A204.1 (cell line): Measurements from ENCODE around the gene RPS15.

ENCODE experiments used
- FAIRE-seq: peaks from 2 replicates; lab custom pipeline; 2012; peaks lifted over from hg19 to GRCh38; lab: Jason Lieb, UNC

Gene RPS15

DNA sequence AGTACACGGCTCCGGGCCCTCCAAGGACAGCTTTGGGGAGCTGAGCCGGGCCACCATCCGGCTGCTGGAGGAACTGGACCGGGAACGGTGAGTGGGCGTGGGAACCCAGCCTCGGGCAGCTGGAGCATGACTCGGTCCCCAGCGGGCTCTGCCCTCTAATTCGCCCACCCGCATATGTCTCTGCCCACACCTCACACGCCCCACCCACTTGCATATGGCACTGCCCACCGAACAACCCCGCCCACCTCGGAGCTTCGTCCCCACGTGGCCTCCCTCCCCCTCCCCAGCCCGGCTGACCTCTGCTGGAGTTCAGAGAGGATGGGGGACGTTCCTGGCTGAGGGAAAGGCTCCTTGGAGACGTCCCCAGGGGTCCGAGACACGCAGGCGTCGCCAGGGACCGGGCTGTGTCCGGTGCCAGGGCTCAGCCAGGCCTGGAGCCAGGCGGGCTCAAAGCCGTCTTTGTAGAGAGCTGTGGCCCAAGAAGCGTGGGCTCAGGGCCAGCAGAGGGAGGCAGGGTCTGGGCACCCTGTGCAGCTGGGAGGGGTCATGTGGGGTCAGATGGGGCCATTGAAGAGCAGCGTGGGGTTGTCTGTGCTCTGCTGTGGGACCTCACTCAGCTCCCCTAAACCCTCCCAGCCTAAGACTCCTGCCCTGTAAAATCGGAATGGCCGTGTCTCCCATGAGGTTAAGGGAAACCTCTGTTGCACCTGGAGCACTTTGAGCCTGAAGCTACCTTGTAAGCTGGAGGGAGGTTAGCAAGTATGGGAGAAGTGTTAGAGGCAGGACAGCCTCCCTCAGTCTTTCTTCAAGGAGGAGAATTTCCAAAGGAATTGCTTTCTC, 15.5 kb downstream of the RPS15 start:
- FAIRE-seq = no peak

DNA sequence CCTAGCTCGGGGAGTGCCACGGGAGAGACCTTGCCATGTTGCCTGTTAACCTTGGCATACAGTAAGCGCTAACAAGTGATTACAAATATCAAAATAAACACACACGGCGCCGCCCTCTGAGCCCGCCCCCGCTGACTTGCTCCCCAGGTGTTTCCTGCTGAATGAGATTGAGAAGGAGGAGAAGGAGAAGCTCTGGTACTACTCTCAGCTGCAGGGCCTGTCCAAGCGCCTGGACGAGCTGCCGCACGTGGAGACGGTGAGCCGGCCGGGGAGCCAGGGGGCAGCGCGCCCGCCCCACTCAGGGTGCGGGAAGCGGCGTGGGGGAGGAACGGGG, 16.8 kb downstream of the RPS15 start:
- FAIRE-seq = no peak

DNA sequence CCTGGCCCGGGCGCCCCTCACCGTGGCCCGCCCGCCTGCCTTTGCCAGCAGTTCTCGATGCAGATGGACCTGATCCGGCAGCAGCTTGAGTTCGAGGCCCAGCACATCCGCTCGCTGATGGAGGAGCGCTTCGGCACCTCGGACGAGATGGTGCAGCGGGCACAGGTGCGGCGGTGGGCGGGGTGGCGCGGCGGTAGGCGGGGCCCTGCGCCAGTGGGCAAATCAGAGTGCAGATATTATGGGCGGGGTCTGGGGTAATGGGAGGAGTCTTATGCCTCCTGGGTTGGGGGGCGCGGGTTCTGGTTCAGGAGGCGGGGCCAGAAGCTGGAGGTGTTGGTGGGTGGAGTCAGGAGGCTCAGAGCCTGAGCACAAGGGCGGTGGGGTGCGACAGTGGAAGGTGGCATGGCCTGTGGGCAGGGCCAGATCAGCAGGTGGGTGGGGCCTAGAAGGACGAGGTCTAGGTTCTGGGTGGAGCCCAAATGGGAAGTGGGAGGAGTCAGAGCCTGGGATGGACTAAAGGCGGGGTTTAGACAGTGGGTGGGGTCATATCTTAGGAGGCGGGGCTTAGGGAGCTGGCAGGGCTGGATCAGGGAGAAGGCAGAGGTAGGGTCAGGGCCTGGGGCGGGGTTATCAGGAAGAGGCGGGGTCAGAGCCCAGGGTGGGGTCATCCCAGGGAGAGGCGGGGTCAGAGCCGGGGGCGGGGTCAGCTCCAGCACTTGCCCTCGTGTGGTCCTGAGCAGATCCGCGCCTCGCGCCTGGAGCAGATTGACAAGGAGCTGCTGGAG, 17.3 kb downstream of the RPS15 start:
- no peak for FAIRE-seq

DNA sequence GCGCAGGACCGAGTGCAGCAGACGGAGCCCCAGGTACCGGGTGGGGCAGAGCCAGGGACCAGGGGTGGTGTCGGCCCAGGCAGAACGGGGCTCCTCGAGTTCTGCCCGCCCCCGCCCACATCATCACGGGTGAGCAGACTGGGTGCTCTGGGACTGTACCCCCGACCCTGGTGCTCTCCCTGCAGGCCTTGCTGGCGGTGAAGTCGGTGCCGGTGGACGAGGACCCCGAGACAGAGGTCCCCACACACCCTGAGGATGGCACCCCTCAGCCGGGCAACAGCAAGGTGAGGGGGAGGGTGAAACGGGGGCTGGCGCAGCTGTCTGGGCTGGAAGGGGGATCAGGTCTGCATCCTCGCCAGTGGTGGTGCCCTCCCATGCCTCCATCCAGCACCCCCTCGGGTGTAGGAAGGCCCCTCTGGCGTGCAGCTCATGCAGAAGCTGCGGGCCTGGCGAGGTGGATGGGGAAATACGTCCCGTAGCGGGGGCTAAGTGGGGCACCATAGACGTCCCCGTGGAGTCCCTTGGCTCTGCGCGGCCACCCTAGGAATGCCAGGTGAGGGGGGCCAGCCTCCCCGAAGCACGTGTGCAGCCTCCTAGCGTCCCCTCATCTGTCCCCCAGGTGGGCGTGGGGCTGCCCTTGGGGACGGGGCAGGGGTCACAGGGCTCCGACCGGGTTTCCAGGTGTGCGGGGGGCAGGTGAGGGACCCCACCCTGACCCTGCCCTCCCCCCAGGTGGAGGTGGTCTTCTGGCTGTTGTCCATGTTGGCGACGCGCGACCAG, 18.1 kb downstream of the RPS15 start:
- FAIRE-seq = no peak

DNA sequence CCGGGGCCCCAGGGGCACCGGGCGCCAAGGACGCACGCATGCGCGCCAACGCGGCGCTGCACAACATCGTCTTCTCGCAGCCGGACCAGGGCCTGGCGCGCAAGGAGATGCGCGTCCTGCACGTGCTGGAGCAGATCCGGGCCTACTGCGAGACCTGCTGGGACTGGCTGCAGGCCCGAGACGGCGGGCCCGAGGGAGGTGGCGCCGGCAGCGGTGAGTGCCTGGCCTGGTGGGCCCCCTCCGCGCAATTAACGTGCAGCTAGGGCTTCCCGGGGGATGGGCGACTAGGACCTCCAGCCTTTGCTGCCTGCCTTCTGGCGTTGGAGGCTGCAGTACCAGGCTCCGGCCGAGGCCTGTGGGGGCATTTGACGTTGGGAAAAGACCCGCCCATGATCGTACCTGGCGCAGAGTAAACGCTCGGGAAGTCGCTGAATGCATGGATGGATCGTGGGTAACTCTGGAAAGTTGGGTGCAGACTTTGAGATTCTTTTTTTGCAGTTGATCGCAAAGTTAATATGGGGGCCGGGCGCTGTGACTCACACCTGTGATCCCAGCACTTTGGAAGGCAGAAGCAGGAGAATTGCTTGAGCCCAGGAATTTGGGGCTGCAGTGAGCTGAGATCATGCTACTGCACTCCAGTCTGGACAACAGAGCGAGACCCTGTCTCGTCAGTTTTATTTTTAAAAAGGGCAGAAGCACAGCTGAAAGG, 19.0 kb downstream of the RPS15 start:
- FAIRE-seq = no peak

DNA sequence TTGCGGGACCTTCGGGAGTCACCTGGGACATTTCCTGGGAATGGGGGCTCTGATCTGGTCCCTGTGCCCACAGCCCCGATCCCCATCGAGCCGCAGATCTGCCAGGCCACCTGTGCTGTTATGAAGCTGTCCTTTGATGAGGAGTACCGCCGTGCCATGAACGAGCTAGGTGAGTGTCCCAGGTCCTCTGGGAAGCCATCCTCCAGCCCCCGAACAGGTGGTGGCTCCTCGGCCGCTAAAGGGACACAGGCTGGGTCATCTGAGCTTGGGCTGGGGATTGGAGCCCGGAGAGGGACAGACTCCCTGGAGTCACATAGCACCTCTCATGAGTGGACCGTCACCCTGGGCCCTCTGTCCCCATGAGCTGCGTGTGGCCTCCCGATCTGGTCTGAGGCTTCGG, 19.7 kb downstream of the RPS15 start:
- no peak for FAIRE-seq

DNA sequence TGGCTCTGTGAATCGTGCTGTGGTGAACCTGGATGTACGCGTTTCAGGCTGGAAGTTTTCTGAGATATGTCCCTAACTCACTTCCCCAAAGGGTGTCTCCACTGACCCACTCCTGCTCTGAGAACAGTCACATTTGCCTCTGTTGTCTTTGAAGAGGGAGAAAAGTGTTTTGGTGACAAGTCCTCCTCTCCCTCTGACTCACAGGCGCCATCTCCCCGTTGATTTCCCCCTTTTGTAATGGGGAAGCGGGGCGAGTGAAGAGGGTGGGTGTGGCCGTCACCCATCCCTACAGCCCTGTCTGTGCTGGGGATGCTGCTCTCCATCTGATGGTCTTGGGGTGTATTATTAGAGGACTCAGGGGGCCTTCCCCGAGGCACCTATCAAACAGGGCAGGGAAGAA, 21.3 kb downstream of the RPS15 start:
- no peak for FAIRE-seq

DNA sequence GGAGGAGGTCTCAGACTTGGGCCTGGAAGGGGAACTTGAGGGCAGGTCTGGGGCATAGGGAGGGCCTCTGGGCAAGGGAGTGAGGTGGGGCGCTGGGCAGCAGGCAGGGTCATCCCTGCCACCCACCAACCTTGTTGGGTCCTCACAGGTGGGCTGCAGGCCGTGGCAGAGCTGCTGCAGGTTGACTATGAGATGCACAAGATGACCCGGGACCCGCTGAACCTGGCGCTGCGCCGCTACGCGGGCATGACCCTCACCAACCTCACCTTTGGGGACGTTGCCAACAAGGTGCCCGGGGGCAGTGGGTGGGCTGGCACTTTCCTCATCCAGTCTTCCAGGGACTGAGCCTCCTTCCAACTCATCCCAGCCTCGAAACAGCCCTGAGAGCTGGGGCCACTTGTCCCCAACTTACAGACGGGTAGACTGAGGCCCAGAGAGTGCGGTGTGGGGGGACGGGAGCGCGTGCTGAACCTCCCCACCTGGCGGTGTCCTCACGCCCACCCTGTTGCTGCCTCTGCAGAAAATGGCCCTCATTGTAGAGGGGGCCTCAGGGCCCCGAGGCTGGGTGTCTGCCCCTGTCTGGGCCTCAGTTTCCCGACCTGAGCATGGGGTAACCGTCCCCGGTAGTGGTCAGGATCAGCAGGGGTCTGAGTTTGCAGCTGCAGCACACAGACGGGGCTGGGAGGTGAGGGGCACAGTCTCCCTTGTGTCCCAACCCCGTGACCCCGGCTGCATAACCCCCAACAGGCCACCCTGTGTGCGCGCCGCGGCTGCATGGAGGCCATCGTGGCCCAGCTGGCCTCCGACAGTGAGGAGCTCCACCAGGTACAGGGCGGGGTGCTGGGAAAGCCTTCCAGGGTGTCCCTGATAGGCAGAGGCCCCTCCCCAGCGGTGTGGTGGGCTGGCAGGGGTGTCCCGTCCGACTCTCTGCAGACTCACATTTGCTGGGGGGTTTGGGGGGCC, 22.1 kb downstream of the RPS15 start:
- no peak for FAIRE-seq

DNA sequence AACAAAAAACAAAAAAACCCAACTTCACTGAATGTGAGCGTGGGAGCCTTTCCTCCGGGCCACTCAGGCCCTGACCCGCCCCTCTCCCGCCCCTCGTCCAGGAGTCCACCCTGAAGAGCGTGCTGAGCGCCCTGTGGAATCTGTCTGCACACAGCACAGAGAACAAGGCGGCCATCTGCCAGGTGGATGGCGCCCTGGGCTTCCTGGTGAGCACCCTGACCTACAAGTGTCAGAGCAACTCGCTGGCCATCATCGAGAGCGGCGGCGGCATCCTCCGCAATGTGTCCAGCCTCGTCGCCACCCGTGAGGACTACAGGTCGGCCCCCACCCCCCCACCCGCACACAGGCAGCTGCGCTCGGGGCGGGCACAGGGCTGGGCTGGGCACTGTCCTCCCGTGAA, 23.7 kb downstream of the RPS15 start:
- FAIRE-seq = no peak

DNA sequence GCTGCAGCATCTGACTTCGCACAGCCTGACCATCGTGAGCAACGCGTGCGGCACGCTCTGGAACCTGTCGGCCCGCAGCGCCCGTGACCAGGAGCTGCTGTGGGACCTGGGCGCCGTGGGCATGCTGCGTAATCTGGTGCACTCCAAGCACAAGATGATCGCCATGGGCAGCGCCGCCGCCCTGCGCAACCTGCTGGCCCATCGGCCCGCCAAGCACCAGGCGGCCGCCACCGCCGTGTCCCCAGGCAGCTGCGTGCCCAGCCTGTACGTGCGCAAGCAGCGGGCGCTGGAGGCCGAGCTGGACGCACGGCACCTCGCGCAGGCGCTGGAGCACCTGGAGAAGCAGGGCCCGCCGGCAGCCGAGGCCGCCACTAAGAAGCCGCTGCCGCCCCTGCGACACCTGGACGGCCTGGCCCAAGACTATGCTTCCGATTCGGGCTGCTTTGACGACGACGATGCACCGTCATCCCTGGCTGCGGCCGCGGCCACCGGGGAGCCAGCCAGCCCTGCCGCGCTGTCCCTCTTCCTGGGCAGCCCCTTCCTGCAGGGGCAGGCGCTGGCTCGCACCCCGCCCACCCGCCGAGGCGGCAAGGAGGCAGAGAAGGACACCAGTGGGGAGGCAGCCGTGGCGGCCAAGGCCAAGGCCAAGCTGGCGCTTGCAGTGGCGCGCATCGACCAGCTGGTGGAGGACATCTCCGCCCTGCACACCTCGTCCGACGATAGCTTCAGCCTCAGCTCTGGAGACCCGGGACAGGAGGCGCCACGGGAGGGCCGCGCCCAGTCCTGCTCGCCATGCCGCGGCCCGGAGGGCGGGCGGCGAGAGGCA, 27.2 kb downstream of the RPS15 start:
- no peak for FAIRE-seq

DNA sequence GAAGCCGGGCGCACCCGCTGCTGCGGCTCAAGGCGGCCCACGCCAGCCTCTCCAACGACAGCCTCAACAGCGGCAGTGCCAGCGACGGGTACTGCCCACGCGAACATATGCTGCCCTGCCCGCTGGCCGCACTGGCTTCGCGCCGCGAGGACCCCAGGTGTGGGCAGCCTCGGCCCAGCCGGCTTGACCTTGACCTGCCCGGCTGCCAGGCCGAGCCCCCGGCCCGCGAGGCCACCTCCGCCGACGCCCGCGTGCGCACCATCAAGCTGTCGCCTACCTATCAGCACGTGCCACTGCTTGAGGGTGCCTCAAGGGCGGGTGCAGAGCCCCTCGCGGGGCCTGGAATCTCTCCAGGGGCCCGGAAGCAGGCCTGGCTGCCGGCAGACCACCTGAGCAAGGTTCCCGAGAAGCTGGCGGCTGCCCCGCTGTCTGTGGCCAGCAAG, 27.8 kb downstream of the RPS15 start:
- FAIRE-seq = no peak

DNA sequence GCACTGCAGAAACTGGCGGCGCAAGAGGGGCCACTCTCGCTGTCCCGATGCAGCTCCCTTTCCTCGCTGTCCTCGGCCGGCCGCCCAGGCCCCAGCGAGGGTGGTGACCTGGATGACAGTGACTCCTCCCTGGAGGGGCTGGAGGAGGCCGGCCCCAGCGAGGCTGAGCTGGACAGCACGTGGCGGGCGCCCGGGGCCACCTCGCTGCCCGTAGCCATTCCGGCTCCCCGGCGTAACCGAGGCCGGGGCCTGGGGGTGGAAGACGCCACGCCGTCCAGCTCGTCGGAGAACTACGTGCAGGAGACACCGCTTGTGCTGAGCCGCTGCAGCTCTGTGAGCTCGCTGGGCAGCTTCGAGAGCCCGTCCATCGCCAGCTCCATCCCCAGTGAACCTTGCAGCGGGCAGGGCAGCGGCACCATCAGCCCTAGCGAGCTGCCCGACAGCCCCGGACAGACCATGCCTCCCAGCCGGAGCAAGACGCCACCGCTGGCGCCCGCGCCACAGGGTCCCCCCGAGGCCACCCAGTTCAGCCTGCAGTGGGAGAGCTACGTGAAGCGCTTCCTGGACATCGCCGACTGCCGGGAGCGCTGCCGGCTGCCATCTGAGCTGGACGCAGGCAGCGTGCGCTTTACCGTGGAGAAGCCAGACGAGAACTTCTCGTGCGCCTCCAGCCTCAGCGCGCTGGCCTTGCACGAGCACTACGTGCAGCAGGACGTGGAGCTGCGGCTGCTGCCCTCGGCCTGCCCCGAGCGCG, 28.4 kb downstream of the RPS15 start:
- FAIRE-seq = no peak

DNA sequence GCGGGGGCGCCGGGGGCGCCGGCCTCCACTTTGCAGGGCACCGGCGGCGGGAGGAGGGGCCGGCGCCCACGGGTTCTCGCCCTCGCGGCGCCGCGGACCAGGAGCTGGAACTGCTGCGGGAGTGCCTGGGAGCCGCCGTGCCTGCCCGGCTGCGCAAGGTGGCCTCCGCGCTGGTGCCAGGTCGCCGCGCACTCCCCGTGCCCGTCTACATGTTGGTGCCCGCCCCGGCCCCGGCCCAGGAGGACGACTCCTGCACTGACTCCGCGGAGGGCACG, 29.0 kb downstream of the RPS15 start:
- FAIRE-seq = no peak

DNA sequence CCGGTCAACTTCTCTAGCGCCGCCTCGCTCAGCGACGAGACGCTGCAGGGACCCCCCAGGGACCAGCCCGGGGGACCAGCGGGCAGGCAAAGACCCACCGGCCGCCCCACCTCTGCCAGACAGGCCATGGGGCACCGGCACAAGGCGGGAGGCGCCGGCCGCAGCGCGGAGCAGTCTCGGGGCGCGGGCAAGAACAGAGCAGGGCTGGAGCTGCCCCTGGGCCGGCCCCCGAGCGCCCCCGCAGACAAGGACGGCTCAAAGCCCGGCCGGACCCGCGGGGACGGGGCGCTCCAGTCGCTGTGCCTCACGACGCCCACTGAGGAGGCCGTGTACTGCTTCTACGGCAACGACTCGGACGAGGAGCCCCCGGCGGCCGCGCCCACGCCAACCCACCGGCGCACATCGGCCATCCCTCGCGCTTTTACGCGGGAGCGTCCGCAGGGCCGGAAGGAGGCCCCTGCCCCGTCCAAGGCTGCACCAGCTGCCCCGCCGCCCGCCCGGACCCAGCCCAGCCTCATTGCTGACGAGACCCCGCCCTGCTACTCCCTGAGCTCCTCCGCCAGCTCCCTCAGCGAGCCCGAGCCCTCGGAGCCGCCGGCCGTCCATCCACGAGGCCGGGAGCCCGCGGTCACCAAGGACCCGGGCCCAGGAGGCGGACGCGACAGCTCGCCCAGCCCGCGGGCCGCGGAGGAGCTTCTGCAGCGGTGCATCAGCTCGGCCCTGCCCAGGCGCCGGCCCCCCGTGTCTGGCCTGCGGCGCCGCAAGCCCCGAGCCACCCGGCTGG, 29.5 kb downstream of the RPS15 start:
- FAIRE-seq = no peak

DNA sequence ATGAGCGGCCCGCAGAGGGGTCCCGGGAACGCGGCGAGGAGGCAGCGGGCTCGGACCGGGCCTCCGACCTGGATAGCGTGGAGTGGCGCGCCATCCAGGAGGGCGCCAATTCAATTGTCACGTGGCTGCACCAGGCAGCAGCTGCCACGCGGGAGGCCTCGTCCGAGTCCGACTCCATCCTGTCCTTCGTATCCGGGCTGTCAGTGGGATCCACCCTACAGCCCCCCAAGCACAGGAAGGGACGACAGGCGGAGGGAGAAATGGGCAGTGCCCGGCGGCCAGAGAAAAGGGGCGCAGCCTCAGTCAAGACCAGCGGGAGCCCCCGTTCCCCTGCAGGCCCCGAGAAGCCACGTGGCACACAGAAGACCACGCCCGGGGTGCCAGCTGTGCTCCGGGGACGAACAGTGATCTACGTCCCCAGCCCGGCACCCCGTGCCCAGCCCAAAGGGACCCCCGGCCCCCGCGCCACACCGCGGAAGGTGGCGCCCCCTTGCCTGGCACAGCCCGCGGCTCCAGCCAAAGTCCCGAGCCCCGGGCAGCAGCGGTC, 30.2 kb downstream of the RPS15 start:
- FAIRE-seq = no peak

DNA sequence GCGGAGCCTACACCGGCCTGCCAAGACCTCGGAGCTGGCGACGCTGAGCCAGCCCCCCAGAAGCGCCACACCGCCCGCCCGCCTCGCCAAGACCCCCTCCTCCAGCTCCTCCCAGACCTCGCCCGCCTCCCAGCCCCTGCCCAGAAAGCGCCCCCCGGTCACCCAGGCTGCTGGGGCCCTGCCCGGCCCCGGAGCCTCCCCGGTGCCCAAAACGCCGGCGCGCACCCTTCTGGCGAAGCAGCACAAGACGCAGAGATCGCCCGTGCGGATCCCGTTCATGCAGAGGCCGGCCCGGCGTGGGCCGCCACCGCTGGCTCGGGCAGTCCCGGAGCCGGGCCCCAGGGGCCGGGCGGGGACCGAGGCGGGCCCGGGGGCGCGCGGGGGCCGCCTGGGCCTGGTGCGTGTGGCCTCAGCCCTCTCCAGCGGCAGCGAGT, 30.6 kb downstream of the RPS15 start:
- no peak for FAIRE-seq

DNA sequence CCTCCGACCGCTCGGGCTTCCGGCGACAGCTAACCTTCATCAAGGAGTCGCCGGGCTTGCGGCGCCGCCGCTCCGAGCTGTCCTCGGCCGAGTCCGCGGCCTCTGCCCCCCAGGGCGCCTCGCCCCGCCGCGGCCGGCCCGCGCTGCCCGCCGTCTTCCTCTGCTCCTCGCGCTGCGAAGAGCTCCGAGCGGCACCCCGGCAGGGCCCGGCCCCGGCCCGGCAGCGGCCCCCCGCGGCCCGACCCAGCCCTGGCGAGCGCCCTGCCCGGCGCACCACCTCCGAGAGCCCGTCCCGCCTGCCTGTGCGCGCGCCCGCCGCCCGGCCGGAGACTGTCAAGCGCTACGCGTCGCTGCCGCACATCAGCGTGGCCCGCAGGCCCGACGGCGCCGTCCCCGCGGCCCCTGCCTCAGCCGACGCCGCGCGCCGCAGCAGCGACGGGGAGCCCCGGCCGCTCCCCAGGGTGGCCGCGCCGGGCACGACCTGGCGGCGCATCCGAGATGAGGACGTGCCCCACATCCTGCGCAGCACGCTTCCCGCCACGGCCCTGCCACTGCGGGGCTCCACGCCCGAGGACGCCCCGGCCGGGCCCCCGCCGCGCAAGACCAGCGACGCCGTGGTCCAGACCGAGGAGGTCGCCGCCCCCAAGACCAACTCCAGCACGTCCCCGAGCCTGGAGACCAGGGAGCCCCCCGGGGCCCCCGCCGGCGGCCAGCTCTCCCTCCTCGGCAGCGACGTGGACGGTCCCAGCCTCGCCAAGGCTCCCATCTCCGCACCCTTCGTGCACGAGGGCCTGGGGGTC, 31.3 kb downstream of the RPS15 start:
- no peak for FAIRE-seq

DNA sequence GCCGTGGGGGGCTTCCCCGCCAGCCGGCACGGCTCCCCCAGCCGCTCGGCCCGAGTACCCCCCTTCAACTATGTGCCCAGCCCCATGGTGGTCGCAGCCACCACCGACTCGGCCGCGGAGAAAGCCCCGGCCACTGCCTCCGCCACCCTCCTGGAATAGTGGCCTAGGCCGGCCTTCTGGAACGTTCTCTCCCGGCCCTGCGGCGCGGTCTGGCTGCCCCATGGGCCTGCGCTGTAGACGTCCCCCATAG, 31.8 kb downstream of the RPS15 start:
- no peak for FAIRE-seq
